Progenitor cell of endocrine pancreas (in vitro differentiated cells): ENCODE results near the gene AKT3. TPM values are rescaled to one million over a fixed set of nuclear protein-coding genes. Genes with fewer than 3 reads are reported as not detected.
"Not testable (repeated sequence)": the region's sequence is repeated elsewhere in the genome, so short reads cannot be mapped to it uniquely, and the experiment has no call there.

ENCODE experiments used
- DNase-seq: peaks from one replicate; pipeline ENCODE4 v3.0.0; 2021; ENCODE audit warnings: low spot score; ENCODE audit not compliant: unreplicated experiment
- H3K27ac Mint-ChIP-seq: 2 replicates; pipeline ENCODE4 v1.8.0; 2021; ENCODE audit warnings: mild to moderate bottlenecking, moderate library complexity, mixed read lengths
- H3K27me3 Mint-ChIP-seq: 2 replicates; pipeline ENCODE4 v1.8.0; 2021; ENCODE audit warnings: mixed read lengths
- H3K36me3 Mint-ChIP-seq: 2 replicates; pipeline ENCODE4 v1.8.0; 2022; ENCODE audit warnings: mixed read lengths; ENCODE audit not compliant: insufficient read depth
- H3K4me1 Mint-ChIP-seq: 2 replicates; pipeline ENCODE4 v1.8.0; 2021; ENCODE audit warnings: low read depth, mixed read lengths
- H3K4me3 Mint-ChIP-seq: 2 replicates; pipeline ENCODE4 v1.8.0; 2021; ENCODE audit warnings: low read depth, mild to moderate bottlenecking, moderate library complexity, mixed read lengths
- H3K9me3 Mint-ChIP-seq: 2 replicates; pipeline ENCODE4 v1.8.0; 2021; ENCODE audit warnings: low read depth, mixed read lengths
- total RNA-seq: library from RNA; stranded (reverse); gene quantifications from 2 replicates; pipeline ENCODE4 v1.2.1, GENCODE V29; 2021
- TF ChIP-seq, protein P1 (sequence below): fragments of 200-600 bp; sonication (generic); IDR thresholded peaks from one replicate; pipeline ENCODE4 v1.5.0; 2021; ENCODE audit warnings: antibody characterized with exemption, mild to moderate bottlenecking; ENCODE audit not compliant: unreplicated experiment

Gene AKT3
- total RNA-seq, 1 donor from 2014 or later, result 45.5 TPM

DNA sequence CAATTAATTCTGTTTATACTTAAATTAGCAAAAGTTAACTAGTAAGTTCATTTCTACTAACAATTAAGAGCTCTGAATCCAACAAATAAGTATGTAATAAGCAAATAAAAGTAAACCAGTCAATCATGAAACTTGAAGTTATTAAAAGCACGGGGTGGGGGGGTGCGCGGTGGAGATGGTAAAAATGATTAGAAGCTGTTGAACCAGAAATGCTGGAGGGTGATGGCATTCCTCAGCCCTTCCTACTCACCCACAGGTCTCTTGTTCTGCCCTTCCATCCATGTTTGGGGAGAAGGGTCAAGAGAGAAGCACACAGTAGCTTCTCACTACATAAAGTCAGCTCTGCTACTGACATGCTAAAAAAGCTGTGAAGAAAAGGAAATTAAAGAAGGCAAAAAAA is 63.5 kb downstream of the AKT3 start:
- H3K4me3 Mint-ChIP-seq, result no peak overlapping the region
- no peaks in the 10 kb centered on the region for H3K36me3 Mint-ChIP-seq
- H3K27me3 Mint-ChIP-seq, result no peaks in the 10 kb centered on the region
- DNase-seq, result no peak
- no peaks in the 10 kb centered on the region for H3K4me1 Mint-ChIP-seq
- TF ChIP-seq, protein P1, sequence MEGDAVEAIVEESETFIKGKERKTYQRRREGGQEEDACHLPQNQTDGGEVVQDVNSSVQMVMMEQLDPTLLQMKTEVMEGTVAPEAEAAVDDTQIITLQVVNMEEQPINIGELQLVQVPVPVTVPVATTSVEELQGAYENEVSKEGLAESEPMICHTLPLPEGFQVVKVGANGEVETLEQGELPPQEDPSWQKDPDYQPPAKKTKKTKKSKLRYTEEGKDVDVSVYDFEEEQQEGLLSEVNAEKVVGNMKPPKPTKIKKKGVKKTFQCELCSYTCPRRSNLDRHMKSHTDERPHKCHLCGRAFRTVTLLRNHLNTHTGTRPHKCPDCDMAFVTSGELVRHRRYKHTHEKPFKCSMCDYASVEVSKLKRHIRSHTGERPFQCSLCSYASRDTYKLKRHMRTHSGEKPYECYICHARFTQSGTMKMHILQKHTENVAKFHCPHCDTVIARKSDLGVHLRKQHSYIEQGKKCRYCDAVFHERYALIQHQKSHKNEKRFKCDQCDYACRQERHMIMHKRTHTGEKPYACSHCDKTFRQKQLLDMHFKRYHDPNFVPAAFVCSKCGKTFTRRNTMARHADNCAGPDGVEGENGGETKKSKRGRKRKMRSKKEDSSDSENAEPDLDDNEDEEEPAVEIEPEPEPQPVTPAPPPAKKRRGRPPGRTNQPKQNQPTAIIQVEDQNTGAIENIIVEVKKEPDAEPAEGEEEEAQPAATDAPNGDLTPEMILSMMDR, result no peak
- H3K27ac Mint-ChIP-seq, result no peak overlapping the region
- H3K9me3 Mint-ChIP-seq, result no peaks in the 10 kb centered on the region

DNA sequence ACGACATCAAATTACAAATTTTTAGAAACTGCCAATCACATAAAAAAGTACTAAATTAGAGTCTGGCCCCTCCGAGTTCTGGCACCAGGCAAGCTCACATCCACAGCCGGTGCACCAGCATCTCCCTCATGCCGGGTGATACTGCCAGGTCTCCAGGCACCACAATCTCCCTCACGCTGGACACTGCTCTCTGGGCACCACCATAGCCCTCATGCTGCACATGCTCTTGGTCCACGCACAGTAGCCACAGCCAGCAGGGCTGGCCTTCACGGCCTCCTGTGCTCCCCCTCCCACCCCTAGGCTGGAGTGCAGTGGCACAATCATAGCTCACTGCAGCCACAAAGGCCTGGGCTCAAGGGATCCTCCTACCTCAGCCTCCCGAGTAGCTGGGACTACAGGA is 65.5 kb downstream of the AKT3 start:
- Mint-ChIP-seq H3K4me1 (no peaks in the 10 kb centered on the region), H3K4me3 (no peak overlapping the region), H3K27me3 (no peaks in the 10 kb centered on the region), H3K9me3 (no peaks in the 10 kb centered on the region), H3K27ac (no peak overlapping the region), H3K36me3 (no peaks in the 10 kb centered on the region)
- no peak for DNase-seq
- TF ChIP-seq, protein P1, result no peak

DNA sequence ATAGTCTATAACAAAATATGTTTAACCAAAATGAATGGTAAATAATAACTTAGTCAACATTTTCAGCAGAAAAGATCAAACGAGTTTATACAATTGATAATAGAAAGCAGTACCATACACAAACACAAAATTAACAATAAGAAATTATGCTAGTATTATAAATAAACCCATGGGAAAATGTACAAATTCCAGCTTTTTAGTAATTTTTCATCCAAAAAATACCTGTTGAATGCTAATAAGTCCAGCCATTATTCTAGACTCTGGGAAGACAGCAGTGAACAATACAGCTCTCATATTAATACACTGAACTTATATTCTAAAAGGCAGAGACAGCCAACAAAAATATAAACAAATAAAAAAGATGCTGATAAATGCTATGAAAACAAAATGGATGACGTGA is 66.3 kb downstream of the AKT3 start:
- Mint-ChIP-seq H3K27me3 (no peaks in the 10 kb centered on the region), H3K4me1 (no peaks in the 10 kb centered on the region), H3K27ac (no peak overlapping the region), H3K4me3 (no peak overlapping the region), H3K36me3 (no peaks in the 10 kb centered on the region), H3K9me3 (no peaks in the 10 kb centered on the region)
- no peak for DNase-seq
- TF ChIP-seq, protein P1, result no peak

DNA sequence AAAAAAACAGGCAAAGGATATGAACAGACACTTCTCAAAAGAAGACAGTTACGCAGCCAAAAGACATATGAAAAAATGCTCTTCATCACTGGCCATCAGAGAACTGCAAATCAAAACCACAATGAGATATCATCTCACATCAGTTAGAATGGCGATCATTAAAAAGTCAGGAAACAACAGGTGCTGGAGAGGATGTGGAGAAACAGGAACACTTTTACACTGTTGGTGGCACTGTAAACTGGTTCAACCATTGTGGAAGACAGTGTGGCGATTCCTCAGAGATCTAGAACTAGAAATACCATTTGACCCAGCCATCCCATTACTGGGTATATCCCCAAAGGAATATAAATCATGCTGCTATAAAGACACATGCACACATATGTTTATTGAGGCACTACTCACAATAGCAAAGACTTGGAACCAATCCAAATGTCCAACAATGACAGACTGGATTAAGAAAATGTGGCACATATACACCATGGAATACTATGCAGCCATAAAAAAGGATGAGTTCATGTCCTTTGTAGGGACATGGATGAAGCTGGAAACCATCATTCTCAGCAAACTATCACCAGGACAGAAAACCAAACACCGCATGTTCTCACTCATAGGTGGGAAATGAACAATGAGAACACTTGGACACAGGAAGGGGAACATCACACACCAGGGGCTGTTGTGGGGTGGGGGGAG is 77.5 kb downstream of the AKT3 start:
- H3K4me3 Mint-ChIP-seq, H3K27me3 Mint-ChIP-seq, H3K27ac Mint-ChIP-seq, H3K36me3 Mint-ChIP-seq, DNase-seq, H3K4me1 Mint-ChIP-seq: not testable (repeated sequence)
- peaks cover 11% of the 10 kb centered on the region for H3K9me3 Mint-ChIP-seq

DNA sequence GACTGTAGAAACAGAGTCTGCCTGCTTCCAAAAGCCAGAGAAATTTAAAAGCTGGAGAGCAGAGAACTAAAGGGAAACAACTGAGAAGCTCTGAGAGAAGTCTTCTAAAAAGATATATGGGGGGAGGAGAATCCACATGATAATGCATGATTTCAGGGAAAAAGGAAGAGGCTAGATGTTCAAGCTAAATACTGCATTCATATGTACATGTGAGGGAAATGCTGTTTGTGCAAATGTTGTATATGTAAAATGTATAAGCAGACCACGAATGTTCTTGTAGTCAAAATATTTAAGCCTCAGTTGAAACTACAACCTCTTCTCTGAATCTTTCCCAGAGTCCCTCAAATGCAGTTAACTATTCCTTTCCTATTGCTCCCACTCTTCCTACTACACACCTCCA is 79.2 kb downstream of the AKT3 start:
- Mint-ChIP-seq H3K9me3 (peaks cover 6% of the 10 kb centered on the region), H3K27ac (no peak overlapping the region), H3K27me3 (no peaks in the 10 kb centered on the region), H3K36me3 (peaks cover 3% of the 10 kb centered on the region), H3K4me1 (no peaks in the 10 kb centered on the region), H3K4me3 (no peak overlapping the region)
- no peak for DNase-seq
- TF ChIP-seq, protein P1, result no peak

DNA sequence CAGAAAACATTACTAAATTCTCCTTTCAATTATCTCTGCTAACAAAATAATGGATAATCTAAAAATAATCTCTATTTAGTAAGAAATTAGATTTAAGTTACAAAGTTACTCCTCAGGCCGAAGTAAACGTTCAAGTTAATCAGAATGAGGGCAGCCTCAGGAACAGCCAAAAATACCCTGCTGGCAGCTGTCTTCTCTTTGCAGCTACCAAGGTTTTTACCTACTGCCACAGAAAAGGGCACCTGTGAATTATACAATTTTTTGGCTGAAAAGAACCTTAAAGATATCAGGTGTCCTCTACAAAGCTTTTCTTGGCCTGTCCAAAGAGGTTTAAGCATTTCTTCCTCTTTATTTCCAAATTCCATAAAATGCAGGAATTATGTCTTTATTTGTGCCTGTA is 84.4 kb downstream of the AKT3 start:
- TF ChIP-seq, protein P1, result no peak

More for the DNA sequence above, 84.4 kb downstream of the AKT3 start:
- H3K27ac Mint-ChIP-seq, result no peak overlapping the region
- peaks cover 1% of the 10 kb centered on the region for H3K4me1 Mint-ChIP-seq
- no peaks in the 10 kb centered on the region for H3K36me3 Mint-ChIP-seq
- no peaks in the 10 kb centered on the region for H3K9me3 Mint-ChIP-seq
- no peak for DNase-seq
- no peaks in the 10 kb centered on the region for H3K27me3 Mint-ChIP-seq
- H3K4me3 Mint-ChIP-seq, result no peak overlapping the region
